ENCODE measurements around the gene HSPA5.
"Not testable (repeated sequence)": the region's sequence is repeated elsewhere in the genome, so short reads cannot be mapped to it uniquely, and the experiment has no call there.

The HSPA5 gene

GRCh38 chr9:125234099-125234498 is 7.0 kb downstream of the HSPA5 start:
- Histone ChIP-seq H3K36me3 (ENCODE audit: control insufficient read depth in 1 of 2, insufficient read depth in 2 of 2, low read length in 2 of 2) (peaks cover 41 to 67% of the 10 kb centered on the region in 2 donors), H3K4me1 (ENCODE audit: control insufficient read depth in 1 of 2, insufficient read depth in 2 of 2, low read length in 2 of 2) (peaks cover 32 to 36% of the 10 kb centered on the region in 2 donors)
- not testable (repeated sequence) for H3K27ac ChIP-seq (ENCODE audit: low read depth, low read length); H3K9me3 ChIP-seq (ENCODE audit: control insufficient read depth in 1 of 2, low read length in 2 of 2); H3K9ac ChIP-seq (ENCODE audit: low read depth in 1 of 2, low read length in 2 of 2); H3K4me3 ChIP-seq (ENCODE audit: low read depth in 1 of 2, low read length in 2 of 2); H3K27me3 ChIP-seq (ENCODE audit: control insufficient read depth in 1 of 2, insufficient read depth in 2 of 2, low read length in 2 of 2)

GRCh38 chr9:125233678-125234077 is 7.5 kb downstream of the HSPA5 start:
- no peak overlapping the region for H3K4me3 ChIP-seq (ENCODE audit: low read depth in 1 of 2, low read length in 2 of 2)
- no peaks in the 10 kb centered on the region for H3K9me3 ChIP-seq (ENCODE audit: control insufficient read depth in 1 of 2, low read length in 2 of 2)
- H3K4me1 ChIP-seq (ENCODE audit: control insufficient read depth in 1 of 2, insufficient read depth in 2 of 2, low read length in 2 of 2) = peaks cover 28 to 33% of the 10 kb centered on the region in 2 donors
- no peaks in the 10 kb centered on the region for H3K27me3 ChIP-seq (ENCODE audit: control insufficient read depth in 1 of 2, insufficient read depth in 2 of 2, low read length in 2 of 2)
- no peak overlapping the region for H3K27ac ChIP-seq (ENCODE audit: low read depth, low read length)
- H3K9ac ChIP-seq (ENCODE audit: low read depth in 1 of 2, low read length in 2 of 2) = no peak overlapping the region
- peaks cover 37 to 62% of the 10 kb centered on the region in 2 donors for H3K36me3 ChIP-seq (ENCODE audit: control insufficient read depth in 1 of 2, insufficient read depth in 2 of 2, low read length in 2 of 2)

- H3K9ac ChIP-seq (ENCODE audit: low read depth in 1 of 2, low read length in 2 of 2) = no peak overlapping the region
- no peak overlapping the region for H3K4me3 ChIP-seq (ENCODE audit: low read depth in 1 of 2, low read length in 2 of 2)
Measured at GRCh38 chr9:125227761-125228160, 13.4 kb downstream of the HSPA5 start.

GRCh38 chr9:125224858-125225257 is 16.3 kb downstream of the HSPA5 start:
- H3K27me3 ChIP-seq (ENCODE audit: control insufficient read depth in 1 of 2, insufficient read depth in 2 of 2, low read length in 2 of 2); H3K4me1 ChIP-seq (ENCODE audit: control insufficient read depth in 1 of 2, insufficient read depth in 2 of 2, low read length in 2 of 2); H3K9ac ChIP-seq (ENCODE audit: low read depth in 1 of 2, low read length in 2 of 2); H3K27ac ChIP-seq (ENCODE audit: low read depth, low read length); H3K9me3 ChIP-seq (ENCODE audit: control insufficient read depth in 1 of 2, low read length in 2 of 2); H3K4me3 ChIP-seq (ENCODE audit: low read depth in 1 of 2, low read length in 2 of 2): not testable (repeated sequence)
- H3K36me3 ChIP-seq (ENCODE audit: control insufficient read depth in 1 of 2, insufficient read depth in 2 of 2, low read length in 2 of 2) = peaks cover 10 to 19% of the 10 kb centered on the region in 2 donors

More at GRCh38 chr9:125227761-125228160, 13.4 kb downstream of the HSPA5 start:
- Histone ChIP-seq H3K27me3 (ENCODE audit: control insufficient read depth in 1 of 2, insufficient read depth in 2 of 2, low read length in 2 of 2) (no peaks in the 10 kb centered on the region), H3K27ac (ENCODE audit: low read depth, low read length) (no peak overlapping the region), H3K9me3 (ENCODE audit: control insufficient read depth in 1 of 2, low read length in 2 of 2) (no peaks in the 10 kb centered on the region), H3K4me1 (ENCODE audit: control insufficient read depth in 1 of 2, insufficient read depth in 2 of 2, low read length in 2 of 2) (no peaks in the 10 kb centered on the region), H3K36me3 (ENCODE audit: control insufficient read depth in 1 of 2, insufficient read depth in 2 of 2, low read length in 2 of 2) (peaks cover 14 to 19% of the 10 kb centered on the region in 2 donors)

GRCh38 chr9:125218621-125219020 is 22.5 kb downstream of the HSPA5 start:
- Histone ChIP-seq H3K9me3 (ENCODE audit: control insufficient read depth in 1 of 2, low read length in 2 of 2) (no peaks in the 10 kb centered on the region), H3K36me3 (ENCODE audit: control insufficient read depth in 1 of 2, insufficient read depth in 2 of 2, low read length in 2 of 2) (peaks cover 0 to 18% of the 10 kb centered on the region in 2 donors), H3K4me3 (ENCODE audit: low read depth in 1 of 2, low read length in 2 of 2) (no peak overlapping the region), H3K27me3 (ENCODE audit: control insufficient read depth in 1 of 2, insufficient read depth in 2 of 2, low read length in 2 of 2) (no peaks in the 10 kb centered on the region), H3K27ac (ENCODE audit: low read depth, low read length) (no peak overlapping the region), H3K4me1 (ENCODE audit: control insufficient read depth in 1 of 2, insufficient read depth in 2 of 2, low read length in 2 of 2) (no peaks in the 10 kb centered on the region), H3K9ac (ENCODE audit: low read depth in 1 of 2, low read length in 2 of 2) (no peak overlapping the region)

GRCh38 chr9:125214186-125214585 is 27.0 kb downstream of the HSPA5 start:
- Histone ChIP-seq H3K4me3 (ENCODE audit: low read depth in 1 of 2, low read length in 2 of 2) (no peak overlapping the region), H3K9me3 (ENCODE audit: control insufficient read depth in 1 of 2, low read length in 2 of 2) (no peaks in the 10 kb centered on the region), H3K9ac (ENCODE audit: low read depth in 1 of 2, low read length in 2 of 2) (no peak overlapping the region), H3K36me3 (ENCODE audit: control insufficient read depth in 1 of 2, insufficient read depth in 2 of 2, low read length in 2 of 2) (peaks cover 6 to 24% of the 10 kb centered on the region in 2 donors), H3K27me3 (ENCODE audit: control insufficient read depth in 1 of 2, insufficient read depth in 2 of 2, low read length in 2 of 2) (no peaks in the 10 kb centered on the region), H3K27ac (ENCODE audit: low read depth, low read length) (no peak overlapping the region), H3K4me1 (ENCODE audit: control insufficient read depth in 1 of 2, insufficient read depth in 2 of 2, low read length in 2 of 2) (no peaks in the 10 kb centered on the region)

- H3K9me3 ChIP-seq (ENCODE audit: control insufficient read depth in 1 of 2, low read length in 2 of 2) = no peaks in the 10 kb centered on the region
- no peak overlapping the region for H3K9ac ChIP-seq (ENCODE audit: low read depth in 1 of 2, low read length in 2 of 2)
- H3K36me3 ChIP-seq (ENCODE audit: control insufficient read depth in 1 of 2, insufficient read depth in 2 of 2, low read length in 2 of 2) = peaks cover 7 to 25% of the 10 kb centered on the region in 2 donors
- no peak overlapping the region for H3K27ac ChIP-seq (ENCODE audit: low read depth, low read length)
- peaks cover 1 to 6% of the 10 kb centered on the region in 2 donors for H3K4me1 ChIP-seq (ENCODE audit: control insufficient read depth in 1 of 2, insufficient read depth in 2 of 2, low read length in 2 of 2)
- H3K27me3 ChIP-seq (ENCODE audit: control insufficient read depth in 1 of 2, insufficient read depth in 2 of 2, low read length in 2 of 2) = no peaks in the 10 kb centered on the region
- H3K4me3 ChIP-seq (ENCODE audit: low read depth in 1 of 2, low read length in 2 of 2) = no peak overlapping the region
Measured at GRCh38 chr9:125204477-125204876, 36.7 kb downstream of the HSPA5 start.

- Histone ChIP-seq H3K9ac (ENCODE audit: low read depth in 1 of 2, low read length in 2 of 2) (no peak overlapping the region), H3K9me3 (ENCODE audit: control insufficient read depth in 1 of 2, low read length in 2 of 2) (no peaks in the 10 kb centered on the region), H3K36me3 (ENCODE audit: control insufficient read depth in 1 of 2, insufficient read depth in 2 of 2, low read length in 2 of 2) (peaks cover 6 to 22% of the 10 kb centered on the region in 2 donors), H3K27ac (ENCODE audit: low read depth, low read length) (no peak overlapping the region), H3K4me3 (ENCODE audit: low read depth in 1 of 2, low read length in 2 of 2) (no peak overlapping the region), H3K27me3 (ENCODE audit: control insufficient read depth in 1 of 2, insufficient read depth in 2 of 2, low read length in 2 of 2) (no peaks in the 10 kb centered on the region), H3K4me1 (ENCODE audit: control insufficient read depth in 1 of 2, insufficient read depth in 2 of 2, low read length in 2 of 2) (peaks cover 3 to 8% of the 10 kb centered on the region in 2 donors)
Measured at GRCh38 chr9:125202846-125203618, 38.1 kb downstream of the HSPA5 start.

- peak within 1 kb of the TSS; percentile 72 to 95 for H3K9ac ChIP-seq (ENCODE audit: low read depth in 1 of 2, low read length in 2 of 2)
- no peaks in the 10 kb centered on the region for H3K27me3 ChIP-seq (ENCODE audit: control insufficient read depth in 1 of 2, insufficient read depth in 2 of 2, low read length in 2 of 2)
- no peaks in the 10 kb centered on the region for H3K9me3 ChIP-seq (ENCODE audit: control insufficient read depth in 1 of 2, low read length in 2 of 2)
- H3K4me1 ChIP-seq (ENCODE audit: control insufficient read depth in 1 of 2, insufficient read depth in 2 of 2, low read length in 2 of 2) = peaks cover 3 to 8% of the 10 kb centered on the region in 2 donors
- H3K36me3 ChIP-seq (ENCODE audit: control insufficient read depth in 1 of 2, insufficient read depth in 2 of 2, low read length in 2 of 2) = peaks cover 0 to 8% of the 10 kb centered on the region in 2 donors
- peak within 1 kb of the TSS; percentile 85 for H3K27ac ChIP-seq (ENCODE audit: low read depth, low read length)
- peak within 1 kb of the TSS; percentile 82 to 94 for H3K4me3 ChIP-seq (ENCODE audit: low read depth in 1 of 2, low read length in 2 of 2)
Measured at GRCh38 chr9:125200216-125201047, 40.7 kb downstream of the HSPA5 start, which contains the start of gene RABEPK. Gene RABEPK, plus strand, starts transcription at chr9:125200542. Its CDS starts 2,472 bp downstream, at chr9:125203014.

- not testable (repeated sequence) for H3K27ac ChIP-seq (ENCODE audit: low read depth, low read length); H3K4me1 ChIP-seq (ENCODE audit: control insufficient read depth in 1 of 2, insufficient read depth in 2 of 2, low read length in 2 of 2)
Measured at GRCh38 chr9:125195591-125195990, 45.6 kb downstream of the HSPA5 start.

More at GRCh38 chr9:125195591-125195990, 45.6 kb downstream of the HSPA5 start:
- H3K9ac ChIP-seq (ENCODE audit: low read depth in 1 of 2, low read length in 2 of 2); H3K9me3 ChIP-seq (ENCODE audit: control insufficient read depth in 1 of 2, low read length in 2 of 2); H3K27me3 ChIP-seq (ENCODE audit: control insufficient read depth in 1 of 2, insufficient read depth in 2 of 2, low read length in 2 of 2); H3K4me3 ChIP-seq (ENCODE audit: low read depth in 1 of 2, low read length in 2 of 2); H3K36me3 ChIP-seq (ENCODE audit: control insufficient read depth in 1 of 2, insufficient read depth in 2 of 2, low read length in 2 of 2): not testable (repeated sequence)
